ENCODE data around the gene RPL13A. TPM values are rescaled to one million over a fixed set of nuclear protein-coding genes. Genes with fewer than 3 reads are reported as not detected.

Gene RPL13A
- polyA plus RNA-seq, 1 experiment = 2,322 TPM

- Histone ChIP-seq H3K36me3 (ENCODE audit: control insufficient read depth, insufficient read depth, low read length) (peaks cover 13% of the 10 kb centered on the region), H3K27me3 (ENCODE audit: control insufficient read depth, insufficient read depth, low read length) (no peaks in the 10 kb centered on the region), H3K4me3 (ENCODE audit: low read depth, low read length) (peak overlapping the region; percentile 73)
- no peak for TF ChIP-seq CTCF (IDR thresholded peaks at IDR 0.05; ENCODE audit: insufficient read depth, low read depth, low read length)
- ChIA-PET POLR2A (interaction anchor here (1.0 kb wide), 1 partner anchor 112 kb away, joined by 5 read pairs; the partner anchor contains the start of gene RRAS), CTCF (interaction anchor here (1.0 to 1.8 kb wide), 7 partner anchors 11 to 42 kb away, joined by 4 to 11 read pairs (median 6); no protein-coding TSS in a partner anchor)
- no peak for DNase-seq (ENCODE audit: low read depth)
These were observed 40.9 kb downstream of the RPL13A start for GRCh38 chr19:49528211-49528771.

GRCh38 chr19:49530708-49531107, 43.3 kb downstream of the RPL13A start:
- peaks cover 15% of the 10 kb centered on the region for H3K36me3 ChIP-seq (ENCODE audit: control insufficient read depth, insufficient read depth, low read length)
- no peak for DNase-seq (ENCODE audit: low read depth)
- CTCF ChIA-PET = interaction anchor here (1.0 kb wide), 1 partner anchor 18 kb away, joined by 3 read pairs; no protein-coding TSS in a partner anchor
- no peak overlapping the region for H3K4me3 ChIP-seq (ENCODE audit: low read depth, low read length)
- POLR2A ChIA-PET = interaction anchor here (0.7 kb wide), 1 partner anchor 540 kb away, joined by 10 read pairs; no protein-coding TSS in a partner anchor
- TF ChIP-seq CTCF (IDR thresholded peaks at IDR 0.05; ENCODE audit: insufficient read depth, low read depth, low read length) = no peak
- H3K27me3 ChIP-seq (ENCODE audit: control insufficient read depth, insufficient read depth, low read length) = no peaks in the 10 kb centered on the region

GRCh38 chr19:49533551-49534488, 46.4 kb downstream of the RPL13A start:
- DNase-seq (ENCODE audit: low read depth) = no peak
- ChIA-PET CTCF (interaction anchor here (0.9 to 1.9 kb wide), 4 partner anchors 13 to 37 kb away, joined by 3 to 8 read pairs (median 5); no protein-coding TSS in a partner anchor), POLR2A (no interaction called here)
- Histone ChIP-seq H3K4me3 (ENCODE audit: low read depth, low read length) (peak overlapping the region; percentile 49), H3K36me3 (ENCODE audit: control insufficient read depth, insufficient read depth, low read length) (peaks cover 18% of the 10 kb centered on the region), H3K27me3 (ENCODE audit: control insufficient read depth, insufficient read depth, low read length) (no peaks in the 10 kb centered on the region)
- TF ChIP-seq CTCF (IDR thresholded peaks at IDR 0.05; ENCODE audit: insufficient read depth, low read depth, low read length) = peak; percentile 31

GRCh38 chr19:49534632-49535385, 47.4 kb downstream of the RPL13A start:
- DNase-seq (ENCODE audit: low read depth) = no peak
- ChIA-PET CTCF (interaction anchor here (0.9 to 1.9 kb wide), 3 partner anchors 12 to 36 kb away, joined by 5 to 8 read pairs (median 5); no protein-coding TSS in a partner anchor), POLR2A (no interaction called here)
- H3K36me3 ChIP-seq (ENCODE audit: control insufficient read depth, insufficient read depth, low read length) = peaks cover 21% of the 10 kb centered on the region
- H3K4me3 ChIP-seq (ENCODE audit: low read depth, low read length) = no peak overlapping the region
- no peaks in the 10 kb centered on the region for H3K27me3 ChIP-seq (ENCODE audit: control insufficient read depth, insufficient read depth, low read length)
- TF ChIP-seq CTCF (IDR thresholded peaks at IDR 0.05; ENCODE audit: insufficient read depth, low read depth, low read length) = no peak

All from BJ (cell line).